ENCODE measurements around the gene RPGRIP1L. TPM values are rescaled to one million over a fixed set of nuclear protein-coding genes. Genes with fewer than 3 reads are reported as not detected.

Gene RPGRIP1L
- total RNA-seq, 1 donor from 2014 or later = 1.7 TPM

GRCh38 chr16:53629607-53630312 is 73.9 kb downstream of the RPGRIP1L start:
- H3K4me1 ChIP-seq = peaks cover 4% of the 10 kb centered on the region
- DNase-seq = no peak
- TF ChIP-seq CTCF (IDR thresholded peaks at IDR 0.05; ENCODE audit: borderline replicate concordance) = no peak

DNA sequence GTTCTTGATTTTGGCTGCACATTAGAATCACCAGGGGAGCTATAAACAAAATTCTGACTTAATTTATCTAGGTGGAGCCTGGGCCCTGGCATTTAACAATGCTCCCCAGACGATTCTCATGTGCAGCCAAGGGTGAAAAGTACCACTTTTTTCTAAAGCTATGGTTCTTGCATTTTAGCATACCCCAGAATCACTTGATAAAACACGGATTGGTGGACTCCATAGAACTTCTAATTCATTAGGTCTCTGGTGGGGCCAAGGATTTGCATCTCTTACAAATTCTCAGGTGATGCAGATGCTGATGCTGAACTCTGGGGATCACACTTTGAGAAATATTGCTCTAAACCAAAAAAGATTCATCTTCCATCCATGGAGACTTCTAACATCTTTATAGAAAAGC is 74.5 kb downstream of the RPGRIP1L start:
- H3K36me3 ChIP-seq = peaks cover 1% of the 10 kb centered on the region
- no peak for DNase-seq
- TF ChIP-seq CTCF (IDR thresholded peaks at IDR 0.05; ENCODE audit: borderline replicate concordance) = no peak
- intact Hi-C loops (cut with micrococcal nuclease) = no loop called here
- H3K27me3 ChIP-seq (ENCODE audit: low read depth) = no peaks in the 10 kb centered on the region
- peaks cover 4% of the 10 kb centered on the region for H3K4me1 ChIP-seq
- no peak overlapping the region for H3K27ac ChIP-seq (replicated peaks)
- H3K4me3 ChIP-seq = no peak overlapping the region
- H3K9me3 ChIP-seq (replicated peaks) = no peaks in the 10 kb centered on the region

More at GRCh38 chr16:53629607-53630312, 73.9 kb downstream of the RPGRIP1L start:
- Histone ChIP-seq H3K36me3 (peaks cover 7% of the 10 kb centered on the region), H3K27ac (replicated peaks) (no peak overlapping the region), H3K4me3 (no peak overlapping the region), H3K27me3 (ENCODE audit: low read depth) (no peaks in the 10 kb centered on the region), H3K9me3 (replicated peaks) (no peaks in the 10 kb centered on the region)
- intact Hi-C loops (cut with micrococcal nuclease) = no loop called here

DNA sequence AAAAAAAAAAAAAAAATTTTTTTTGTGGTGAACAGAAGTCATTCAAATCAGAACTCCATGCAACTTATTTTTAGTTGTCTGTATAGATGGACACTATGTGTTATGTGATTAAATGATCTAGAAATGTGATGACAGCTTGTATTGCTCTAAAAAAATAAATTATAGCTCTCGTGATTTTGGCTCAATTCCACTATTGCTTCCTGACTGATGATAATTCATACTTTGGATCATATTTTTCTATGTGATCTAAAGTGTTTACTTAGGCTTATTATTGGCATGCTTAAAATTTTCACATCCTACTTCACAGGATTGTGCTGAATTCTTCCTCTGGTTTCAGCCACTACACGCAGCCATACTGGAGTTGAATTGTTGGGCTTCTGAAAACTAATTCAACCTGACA is 76.8 kb downstream of the RPGRIP1L start:
- Histone ChIP-seq H3K4me3 (no peak overlapping the region), H3K9me3 (replicated peaks) (no peaks in the 10 kb centered on the region), H3K27ac (replicated peaks) (no peak overlapping the region), H3K36me3 (no peaks in the 10 kb centered on the region), H3K27me3 (ENCODE audit: low read depth) (no peaks in the 10 kb centered on the region), H3K4me1 (peaks cover 4% of the 10 kb centered on the region)
- DNase-seq = no peak
- intact Hi-C loops (cut with micrococcal nuclease) = no loop called here
- TF ChIP-seq CTCF (IDR thresholded peaks at IDR 0.05; ENCODE audit: borderline replicate concordance) = no peak

DNA sequence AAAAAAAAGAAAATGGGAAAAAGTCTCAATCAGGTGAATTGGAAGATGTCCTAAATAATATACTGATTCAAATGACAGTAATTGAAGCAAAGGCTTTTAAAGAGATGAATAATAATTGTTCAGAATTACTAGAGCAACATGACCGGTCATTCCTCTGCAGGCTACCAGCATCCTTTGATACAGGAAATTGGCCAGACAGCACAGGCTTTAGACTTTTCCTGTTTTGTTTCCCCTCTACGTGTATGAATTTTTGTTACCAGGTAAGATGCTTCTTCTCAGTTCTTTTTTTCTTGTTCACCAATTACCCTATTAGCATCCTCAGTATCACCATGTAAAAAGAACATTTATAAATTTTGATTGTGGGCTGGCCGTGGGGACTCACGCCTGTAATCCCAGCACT is 77.5 kb downstream of the RPGRIP1L start:
- H3K4me3 ChIP-seq = no peak overlapping the region

DNA sequence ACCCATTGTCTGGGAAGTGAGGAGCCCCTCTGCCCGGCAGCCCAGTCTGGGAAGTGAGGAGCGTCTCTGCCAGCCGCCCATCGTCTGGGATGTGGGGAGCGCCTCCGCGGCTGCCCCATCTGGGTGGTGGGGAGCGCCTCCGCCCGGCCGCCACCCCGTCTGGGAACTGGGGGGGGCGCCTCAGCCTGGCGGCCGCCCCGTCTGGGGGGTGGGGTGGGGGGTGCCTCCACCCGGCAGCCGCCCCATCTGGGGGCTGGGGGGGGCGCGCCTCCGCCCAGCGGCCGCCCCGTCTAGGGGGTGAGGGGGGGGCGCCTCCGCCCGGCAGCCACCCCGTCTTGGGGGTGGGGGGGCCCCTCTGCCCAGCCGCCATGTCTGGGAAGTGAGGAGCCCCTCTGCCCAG is 78.4 kb downstream of the RPGRIP1L start:
- Histone ChIP-seq H3K9me3 (replicated peaks) (no peaks in the 10 kb centered on the region), H3K4me1 (peaks cover 4% of the 10 kb centered on the region), H3K27ac (replicated peaks) (no peak overlapping the region), H3K27me3 (ENCODE audit: low read depth) (no peaks in the 10 kb centered on the region), H3K4me3 (no peak overlapping the region), H3K36me3 (no peaks in the 10 kb centered on the region)
- TF ChIP-seq CTCF (IDR thresholded peaks at IDR 0.05; ENCODE audit: borderline replicate concordance) = no peak
- no peak for DNase-seq
- intact Hi-C loops (cut with micrococcal nuclease) = no loop called here

More for the DNA sequence above, 77.5 kb downstream of the RPGRIP1L start:
- no peak for DNase-seq
- Histone ChIP-seq H3K36me3 (no peaks in the 10 kb centered on the region), H3K9me3 (replicated peaks) (no peaks in the 10 kb centered on the region), H3K4me1 (peaks cover 4% of the 10 kb centered on the region), H3K27me3 (ENCODE audit: low read depth) (no peaks in the 10 kb centered on the region), H3K27ac (replicated peaks) (no peak overlapping the region)
- intact Hi-C loops (cut with micrococcal nuclease) = no loop called here
- TF ChIP-seq CTCF (IDR thresholded peaks at IDR 0.05; ENCODE audit: borderline replicate concordance) = no peak
